Cerebellar cortex (tissue), 1 donor: ENCODE measurements around the gene R3HDML.
"Not testable (repeated sequence)": the region's sequence is repeated elsewhere in the genome, so short reads cannot be mapped to it uniquely, and the experiment has no call there.

Experiments
- DNase-seq: peaks from one replicate; pipeline ENCODE4 v3.0.0-alpha.2; 2015; ENCODE audit warnings: low spot score

Gene R3HDML

GRCh38 chr20:44336725-44337380 lies at the start of gene R3HDML:
R3HDML (plus strand) TSS chr20:44337043; CDS start chr20:44337158, 115 bp downstream.
- DNase-seq, result no peak

- no peak for DNase-seq
Measured at GRCh38 chr20:44287272-44288097, 49.4 kb upstream of the R3HDML start.

- DNase-seq, result no peak
Measured at GRCh38 chr20:44288252-44288651, 48.6 kb upstream of the R3HDML start.

- no peak for DNase-seq
Measured at GRCh38 chr20:44291754-44292153, 45.1 kb upstream of the R3HDML start.

- DNase-seq, result peak; percentile 2
Measured at GRCh38 chr20:44296011-44296410, 40.8 kb upstream of the R3HDML start.

GRCh38 chr20:44297721-44298120 lies 39.1 kb upstream of the R3HDML start:
- no peak for DNase-seq

- DNase-seq, result not testable (repeated sequence)
Measured at GRCh38 chr20:44299011-44299535, 37.8 kb upstream of the R3HDML start.

- no peak for DNase-seq
Measured at GRCh38 chr20:44301285-44301684, 35.6 kb upstream of the R3HDML start.

GRCh38 chr20:44302026-44302669 lies 34.7 kb upstream of the R3HDML start:
- no peak for DNase-seq

- DNase-seq, result no peak
Measured at GRCh38 chr20:44302736-44303135, 34.1 kb upstream of the R3HDML start.

- no peak for DNase-seq
Measured at GRCh38 chr20:44304383-44304782, 32.5 kb upstream of the R3HDML start.

- no peak for DNase-seq
Measured at GRCh38 chr20:44306927-44307326, 29.9 kb upstream of the R3HDML start.

GRCh38 chr20:44309763-44310663 lies 26.8 kb upstream of the R3HDML start:
- DNase-seq, result peak; percentile 9

- peak; percentile 96 for DNase-seq
Measured at GRCh38 chr20:44310664-44311639, 25.9 kb upstream of the R3HDML start, which contains the start of gene FITM2. FITM2 (minus strand) TSS chr20:44311202; CDS start chr20:44311148, 54 bp downstream.

- no peak for DNase-seq
Measured at GRCh38 chr20:44314870-44315269, 22.0 kb upstream of the R3HDML start.

GRCh38 chr20:44319839-44320422 lies 16.9 kb upstream of the R3HDML start:
- DNase-seq, result no peak

- DNase-seq, result no peak
Measured at GRCh38 chr20:44324343-44324742, 12.5 kb upstream of the R3HDML start.

GRCh38 chr20:44326391-44327159 lies 10.3 kb upstream of the R3HDML start:
- DNase-seq, result no peak

- DNase-seq, result not testable (repeated sequence)
Measured at GRCh38 chr20:44327748-44328147, 9.1 kb upstream of the R3HDML start.
